SK-N-MC (cell line): Measurements from ENCODE around the gene MPHOSPH9.

Experiments
- EZH2 ChIP-seq: fragments of 200-600 bp; sonication (generic); IDR thresholded peaks from one replicate; pipeline ENCODE4 v1.6.1; 2017; ENCODE audit warnings: antibody characterized with exemption
- FOXP2 ChIP-seq: optimal IDR thresholded peaks from 2 replicates; pipeline ENCODE3; 2011; ENCODE audit warnings: mild to moderate bottlenecking, moderate library complexity; ENCODE audit not compliant: insufficient read depth; ENCODE audit errors: extremely low read length, control extremely low read depth
- POLR2AphosphoS5 ChIP-seq: IDR thresholded peaks from 2 replicates; pipeline ENCODE4 v1.6.1; 2012; ENCODE audit warnings: mild to moderate bottlenecking, low read depth, low read length, borderline replicate concordance

DNA sequence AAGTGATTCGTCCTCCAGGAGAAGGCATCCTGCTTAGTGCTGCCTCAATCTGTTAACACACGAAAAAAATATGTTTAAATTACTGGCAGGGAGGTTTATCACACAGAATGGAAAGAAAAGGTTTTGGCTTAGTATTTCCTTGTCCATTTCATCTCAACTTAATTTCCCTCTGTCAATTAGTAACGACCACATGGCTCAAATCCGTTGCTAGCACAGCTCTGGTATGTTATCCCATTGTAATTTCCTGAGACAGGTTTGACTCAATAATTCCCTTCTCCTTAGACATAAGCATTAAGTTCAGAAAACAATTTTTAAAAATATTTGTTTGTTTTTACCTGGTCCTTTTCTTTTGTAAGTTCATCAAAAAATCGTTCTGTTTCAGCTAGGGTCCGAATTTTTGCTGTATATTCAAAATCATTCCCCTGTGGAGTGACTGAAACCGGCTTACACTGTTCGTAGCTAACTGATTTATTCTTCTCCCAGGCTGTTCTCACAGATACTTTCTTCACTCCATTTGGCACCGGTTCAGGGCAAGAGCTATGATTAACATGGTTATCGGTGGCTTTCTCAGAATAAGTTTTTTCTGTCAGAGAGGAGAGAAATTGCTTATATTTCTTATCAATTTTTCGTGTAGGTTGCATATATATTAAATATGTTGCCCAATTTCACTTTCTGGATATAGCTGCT lies 72.0 kb downstream of the MPHOSPH9 start:
- no peak for TF ChIP-seq EZH2
- no peak for TF ChIP-seq POLR2AphosphoS5
- no peak for TF ChIP-seq FOXP2
